GM21526 (cell line): Measurements from ENCODE around the gene MMRN1.

Experiments used
- ATAC-seq: cut with Tn5 transposase; IDR thresholded peaks from one replicate; pipeline ENCODE4 v1.9.1; 2021; ENCODE audit warnings: moderate library complexity; ENCODE audit not compliant: unreplicated experiment, low FRiP score

MMRN1 gene

DNA sequence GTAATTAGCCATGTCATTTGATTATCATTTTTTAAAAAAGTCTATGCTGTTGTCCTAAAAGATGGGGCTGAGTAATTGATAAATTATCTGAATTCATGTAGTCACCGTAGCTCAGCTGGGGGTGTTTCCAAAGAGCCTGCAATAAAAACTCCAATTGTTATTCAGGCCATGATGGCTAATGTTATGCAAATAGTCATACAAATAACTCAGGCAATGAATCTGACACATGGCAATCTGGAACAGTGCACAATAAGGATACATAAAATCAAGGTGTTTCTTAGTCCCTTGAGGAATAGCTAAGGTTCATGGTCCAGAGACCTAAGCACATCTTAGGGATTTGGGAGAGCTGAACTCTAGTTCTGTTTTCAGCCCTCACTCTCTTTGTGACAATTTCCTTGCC lies 15.2 kb downstream of the MMRN1 start:
- ATAC-seq = no peak

GRCh38 chr4:89913623-89914022 lies 19.0 kb downstream of the MMRN1 start:
- ATAC-seq = no peak

DNA sequence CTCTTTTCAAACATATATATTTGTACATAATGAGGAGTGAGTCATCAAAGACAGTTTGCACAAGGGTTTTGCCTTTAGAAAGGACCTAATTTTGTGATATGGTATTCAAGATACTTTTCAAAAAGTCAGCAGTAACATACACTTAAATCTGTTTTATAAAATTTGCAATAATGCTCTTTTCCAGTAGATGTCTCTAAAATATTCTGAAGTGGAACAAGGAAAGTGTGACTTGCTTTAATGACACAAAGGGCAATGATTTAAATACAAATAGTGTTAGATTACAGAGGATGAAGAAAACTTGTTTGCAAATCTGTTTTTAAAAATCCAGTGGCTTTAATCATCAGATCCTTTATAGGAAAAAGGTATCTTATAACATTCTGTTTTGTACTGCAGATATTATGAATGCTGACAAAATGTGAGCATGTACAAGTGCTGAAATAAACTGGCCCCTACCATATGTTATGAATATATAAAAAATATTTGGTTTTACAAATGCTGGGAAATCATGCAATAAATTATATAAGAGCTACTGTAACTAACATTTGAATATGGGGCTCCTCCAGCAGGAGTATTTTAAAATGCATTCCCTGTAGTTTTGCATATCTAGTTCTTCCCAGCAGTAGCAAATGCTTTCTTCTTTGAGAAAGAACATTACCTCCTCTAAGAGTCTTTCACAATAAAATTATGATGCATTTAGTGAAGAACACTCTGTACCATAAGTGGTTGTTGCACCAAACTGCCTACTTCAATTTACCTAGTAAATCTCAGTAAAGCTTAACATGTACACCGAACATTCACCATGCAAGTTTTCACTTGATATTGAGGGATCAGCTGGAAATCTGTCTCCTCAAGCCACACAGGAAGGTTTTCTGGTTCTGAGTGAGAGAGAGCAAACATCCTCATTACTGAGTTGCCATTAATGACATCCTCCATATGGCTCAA lies 20.2 kb downstream of the MMRN1 start:
- ATAC-seq = no peak

- no peak for ATAC-seq
Observed at GRCh38 chr4:89915937-89916336, 21.3 kb downstream of the MMRN1 start.

GRCh38 chr4:89922848-89923416 lies 28.3 kb downstream of the MMRN1 start:
- ATAC-seq = no peak

GRCh38 chr4:89928838-89929237 lies 34.2 kb downstream of the MMRN1 start:
- no peak for ATAC-seq

DNA sequence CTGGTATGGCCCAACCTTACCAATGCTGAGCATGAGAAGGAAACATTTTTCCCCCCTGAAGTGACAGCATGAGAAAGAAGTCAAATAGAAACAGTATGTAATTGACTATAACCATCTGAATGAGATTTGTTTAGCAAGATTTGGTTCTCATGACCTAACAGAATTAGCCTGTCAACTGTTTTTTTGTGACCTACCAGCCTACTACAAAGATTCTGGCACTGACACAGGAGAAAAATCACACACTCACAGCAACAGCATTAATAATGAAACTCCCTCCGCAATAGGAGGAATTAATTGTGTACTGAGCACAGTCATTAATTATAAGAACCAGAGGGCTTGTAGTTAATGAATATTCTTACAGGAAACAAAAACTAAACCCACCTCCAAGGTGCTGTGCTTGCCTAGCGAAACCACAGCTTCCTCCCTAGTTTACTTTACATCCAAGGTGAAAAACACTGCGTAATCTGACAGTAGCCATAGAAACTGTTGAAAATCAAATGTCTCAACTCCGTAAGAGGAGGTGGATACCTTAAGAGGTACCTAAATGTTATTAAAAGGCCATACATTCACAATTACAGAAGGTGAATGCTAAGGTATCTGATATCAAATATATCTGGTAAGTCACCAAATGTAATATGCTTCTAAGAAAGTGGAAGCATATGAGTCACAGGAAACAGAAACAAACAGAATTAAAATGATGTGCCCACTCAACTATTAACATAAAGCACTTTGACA lies 34.9 kb downstream of the MMRN1 start:
- peak; percentile 75 for ATAC-seq

DNA sequence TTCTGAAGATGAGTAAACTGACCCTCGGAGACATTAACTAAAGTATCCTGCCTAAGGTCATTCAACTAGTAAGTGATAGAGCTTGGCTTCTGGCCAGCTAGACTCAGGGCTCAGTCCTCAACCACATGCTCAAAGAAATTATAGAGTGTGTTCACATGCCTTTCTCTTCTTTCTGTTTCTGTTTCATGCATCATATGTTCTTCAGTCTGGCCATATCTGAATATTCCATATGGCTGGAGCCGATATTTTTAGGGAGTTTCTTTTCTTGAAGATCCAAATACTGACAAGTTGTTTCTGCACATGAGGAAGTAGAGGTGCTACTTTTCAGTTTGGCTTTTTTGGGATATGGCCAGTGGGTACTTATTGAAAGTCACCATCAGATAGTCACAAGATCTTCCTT lies 44.9 kb downstream of the MMRN1 start:
- ATAC-seq = no peak

GRCh38 chr4:89939994-89940393 lies 45.3 kb downstream of the MMRN1 start:
- no peak for ATAC-seq

- ATAC-seq = no peak
Observed at GRCh38 chr4:89942811-89943210, 48.2 kb downstream of the MMRN1 start.

DNA sequence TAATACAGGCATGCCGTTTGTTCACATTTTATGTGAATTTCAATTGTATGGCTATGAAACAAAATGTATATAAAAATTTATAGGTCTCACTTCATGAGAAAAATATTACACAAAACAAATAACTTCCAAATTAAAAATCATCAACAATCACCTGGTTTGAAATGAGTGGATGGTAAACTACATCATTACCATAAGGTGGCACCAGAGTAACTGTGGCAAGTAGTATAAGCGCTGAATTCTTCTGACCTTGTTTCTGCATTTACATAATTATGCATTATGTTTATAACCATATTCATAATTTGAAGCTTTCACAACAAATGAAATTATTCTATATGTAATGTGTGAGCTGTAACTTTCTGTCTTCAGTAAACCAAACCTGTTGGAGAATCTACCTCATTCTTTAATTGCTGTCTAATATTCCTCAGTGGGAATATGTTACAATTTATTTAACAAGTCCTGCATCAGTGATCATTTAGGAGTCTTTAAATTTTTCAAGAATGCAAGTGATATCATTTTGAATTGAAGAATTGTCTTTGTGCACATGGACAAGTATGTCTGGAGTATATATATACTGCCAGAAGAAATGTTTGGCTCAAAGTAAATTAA lies 55.2 kb downstream of the MMRN1 start:
- ATAC-seq = no peak

DNA sequence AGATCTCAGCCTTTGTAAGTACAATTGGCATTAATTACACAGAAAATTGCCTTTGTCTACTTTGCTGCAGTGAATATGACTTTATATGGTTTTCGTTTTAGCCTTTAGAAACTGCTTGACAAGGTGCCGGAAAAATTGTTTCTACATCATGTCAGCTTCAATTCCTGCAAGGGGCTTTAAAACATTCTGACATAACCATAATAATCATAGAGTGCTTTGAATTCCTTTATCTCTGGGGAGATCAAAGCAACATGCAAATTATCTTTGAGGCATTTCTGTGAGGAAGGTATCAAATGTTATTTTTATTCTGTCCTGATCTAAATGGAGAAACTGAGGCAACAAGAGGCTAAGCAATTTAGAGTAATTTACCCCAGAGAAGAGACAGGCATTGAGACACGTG lies 57.8 kb downstream of the MMRN1 start:
- no peak for ATAC-seq

- no peak for ATAC-seq
Observed at GRCh38 chr4:89954906-89955695, 60.4 kb downstream of the MMRN1 start.

GRCh38 chr4:89957046-89957926 lies 62.6 kb downstream of the MMRN1 start:
- no peak for ATAC-seq

GRCh38 chr4:89981789-89982334 lies 87.2 kb downstream of the MMRN1 start:
- no peak for ATAC-seq

GRCh38 chr4:89988268-89988667 lies 93.6 kb downstream of the MMRN1 start:
- no peak for ATAC-seq

- no peak for ATAC-seq
Observed at GRCh38 chr4:89992744-89993143, 98.1 kb downstream of the MMRN1 start.

DNA sequence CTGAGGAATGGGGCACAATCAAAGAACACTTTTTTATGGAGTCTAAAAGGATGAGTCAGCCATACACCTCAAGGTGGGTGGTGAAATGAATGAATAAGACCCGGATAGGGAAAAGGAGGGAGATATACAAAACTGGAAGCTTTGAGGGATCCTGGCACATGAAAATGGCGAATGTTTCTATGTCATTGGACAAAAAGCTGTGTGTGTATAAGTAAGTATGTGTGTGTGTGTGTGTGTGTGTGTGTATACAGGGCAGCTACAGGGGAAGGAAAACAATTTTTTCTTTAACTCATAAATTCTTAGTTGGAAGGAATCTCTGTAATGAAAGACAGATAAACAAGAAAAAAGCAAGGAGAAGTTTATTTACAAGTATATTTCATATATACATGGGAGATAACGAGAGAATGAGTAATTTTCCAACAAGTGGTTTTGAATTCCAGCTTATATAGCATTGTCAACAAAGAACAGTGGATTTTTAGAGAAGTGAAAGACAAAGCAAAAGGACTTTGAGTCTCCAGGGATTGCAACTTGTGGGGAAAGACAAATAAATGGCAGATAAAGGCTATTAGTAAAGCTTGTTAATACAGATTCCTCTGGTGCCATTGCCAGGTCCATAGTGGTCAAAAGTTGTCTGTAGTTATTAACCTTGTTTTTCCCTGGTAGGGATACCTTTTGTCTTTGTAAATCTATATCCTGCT lies 99.7 kb downstream of the MMRN1 start:
- ATAC-seq = no peak
